Endometrial microvascular endothelial cells (primary cell): ENCODE measurements around the gene MZT2A. TPM values are rescaled to one million over a fixed set of nuclear protein-coding genes. Genes with fewer than 3 reads are reported as not detected.
"Not testable (repeated sequence)": the region's sequence is repeated elsewhere in the genome, so short reads cannot be mapped to it uniquely, and the experiment has no call there.

Experiments
- in situ Hi-C: cut with HindIII; loops from 2 replicates; pipeline ENCODE4 v1.10.0; 2017; ENCODE audit warnings: low sequenced_read_pairs, low pct_unique_long_range_greater_than_20kb; ENCODE audit errors: inconsistent ontology term
- total RNA-seq: library from RNA; depleted of rRNA; stranded (reverse); fragments of >200 nt; gene quantifications from one replicate; pipeline ENCODE4 v1.2.3, GENCODE V29; 2015; ENCODE audit errors: inconsistent ontology term

MZT2A gene
- total RNA-seq: 102 TPM

GRCh38 chr2:131492015-131492417 is at the start of gene MZT2A:
MZT2A (minus strand) TSS chr2:131492397; CDS start chr2:131492376, 21 bp downstream.
- in situ Hi-C loops: not testable (repeated sequence)

GRCh38 chr2:131538856-131539255 is 46.7 kb upstream of the MZT2A start:
- in situ Hi-C loops: not testable (repeated sequence)

- in situ Hi-C loops: not testable (repeated sequence)
Observed at GRCh38 chr2:131536841-131537240, 44.6 kb upstream of the MZT2A start.

- in situ Hi-C loops: not testable (repeated sequence)
Observed at GRCh38 chr2:131535951-131536826, 44.0 kb upstream of the MZT2A start.

- in situ Hi-C loops: no loop called here
Observed at GRCh38 chr2:131535526-131535925, 43.3 kb upstream of the MZT2A start.

- in situ Hi-C loops: not testable (repeated sequence)
Observed at GRCh38 chr2:131534965-131535364, 42.8 kb upstream of the MZT2A start.

- in situ Hi-C loops: not testable (repeated sequence)
Observed at GRCh38 chr2:131534317-131534672, 42.1 kb upstream of the MZT2A start.

- in situ Hi-C loops: not testable (repeated sequence)
Observed at GRCh38 chr2:131533609-131534316, 41.6 kb upstream of the MZT2A start.

GRCh38 chr2:131532723-131533608 is 40.8 kb upstream of the MZT2A start:
- in situ Hi-C loops: not testable (repeated sequence)

- in situ Hi-C loops: not testable (repeated sequence)
Observed at GRCh38 chr2:131531547-131532185, 39.5 kb upstream of the MZT2A start.

- in situ Hi-C loops: not testable (repeated sequence)
Observed at GRCh38 chr2:131530626-131531344, 38.6 kb upstream of the MZT2A start.

- in situ Hi-C loops: not testable (repeated sequence)
Observed at GRCh38 chr2:131529864-131530445, 37.8 kb upstream of the MZT2A start.

GRCh38 chr2:131528981-131529863 is 37.0 kb upstream of the MZT2A start:
- in situ Hi-C loops: not testable (repeated sequence)

GRCh38 chr2:131527131-131528001 is 35.2 kb upstream of the MZT2A start, which contains the start of gene CCDC74A:
CCDC74A (plus strand) TSS chr2:131527888; CDS start chr2:131527971, 83 bp downstream.
- in situ Hi-C loops: not testable (repeated sequence)

- in situ Hi-C loops: not testable (repeated sequence)
Observed at GRCh38 chr2:131525256-131525655, 33.1 kb upstream of the MZT2A start.
